C4-2B (cell line): ENCODE results near the gene TUBA4A.

Source experiments
- H3K27ac ChIP-seq: fragments of 450-650 bp; 2 replicates; pipeline ENCODE4 v1.5.1; 2017
- CTCF ChIP-seq: fragments of 450-650 bp; conservative IDR thresholded peaks from 2 replicates; pipeline ENCODE4 v1.5.1; 2017; ENCODE audit warnings: mild to moderate bottlenecking
- ZFX ChIP-seq: fragments of 450-650 bp; IDR thresholded peaks from 2 replicates; pipeline ENCODE4 v1.6.1; 2017

Gene TUBA4A

GRCh38 chr2:219213486-219214071 is 40.1 kb downstream of the TUBA4A start:
- no peak for TF ChIP-seq ZFX
- no peak for TF ChIP-seq CTCF
- no peak overlapping the region for H3K27ac ChIP-seq

- H3K27ac ChIP-seq: no peak overlapping the region
- TF ChIP-seq ZFX: no peak
- TF ChIP-seq CTCF: no peak
Measured at GRCh38 chr2:219213026-219213415, 40.7 kb downstream of the TUBA4A start.

- TF ChIP-seq CTCF (no peak), ZFX (no peak)
- H3K27ac ChIP-seq: no peak overlapping the region
Measured at GRCh38 chr2:219210886-219211362, 42.8 kb downstream of the TUBA4A start.

- no peak overlapping the region for H3K27ac ChIP-seq
- TF ChIP-seq CTCF (no peak), ZFX (no peak)
Measured at GRCh38 chr2:219210196-219210885, 43.4 kb downstream of the TUBA4A start.

GRCh38 chr2:219209236-219210195 is 44.2 kb downstream of the TUBA4A start:
- TF ChIP-seq CTCF (no peak), ZFX (no peak)
- H3K27ac ChIP-seq: no peak overlapping the region

- peak overlapping the region; percentile 77 for H3K27ac ChIP-seq
- TF ChIP-seq CTCF (no peak), ZFX (no peak)
Measured at GRCh38 chr2:219207884-219208740, 45.6 kb downstream of the TUBA4A start.
